HS-27A (cell line): ENCODE results near the gene KMT2C.
"Not testable (repeated sequence)": the region's sequence is repeated elsewhere in the genome, so short reads cannot be mapped to it uniquely, and the experiment has no call there.

Experiments
- DNase-seq: peaks from one replicate; pipeline ENCODE4 v3.0.0-alpha.2; 2012; ENCODE audit warnings: low read depth, missing footprints

The KMT2C gene

GRCh38 chr7:152402384-152403250 lies 33.2 kb downstream of the KMT2C start:
- no peak for DNase-seq

GRCh38 chr7:152399344-152399743 lies 36.5 kb downstream of the KMT2C start:
- no peak for DNase-seq

GRCh38 chr7:152395112-152395511 lies 40.7 kb downstream of the KMT2C start:
- no peak for DNase-seq

- DNase-seq = not testable (repeated sequence)
Observed at GRCh38 chr7:152394214-152394613, 41.6 kb downstream of the KMT2C start.

- no peak for DNase-seq
Observed at GRCh38 chr7:152392254-152392653, 43.5 kb downstream of the KMT2C start.

- DNase-seq = not testable (repeated sequence)
Observed at GRCh38 chr7:152386136-152386764, 49.6 kb downstream of the KMT2C start.

- DNase-seq = not testable (repeated sequence)
Observed at GRCh38 chr7:152384235-152385200, 51.3 kb downstream of the KMT2C start.

GRCh38 chr7:152383341-152384234 lies 52.2 kb downstream of the KMT2C start:
- no peak for DNase-seq

GRCh38 chr7:152382244-152382643 lies 53.6 kb downstream of the KMT2C start:
- DNase-seq = no peak

GRCh38 chr7:152380931-152381578 lies 54.7 kb downstream of the KMT2C start:
- not testable (repeated sequence) for DNase-seq

- not testable (repeated sequence) for DNase-seq
Observed at GRCh38 chr7:152378497-152378896, 57.3 kb downstream of the KMT2C start.

GRCh38 chr7:152376716-152377484 lies 58.9 kb downstream of the KMT2C start:
- not testable (repeated sequence) for DNase-seq

- no peak for DNase-seq
Observed at GRCh38 chr7:152370297-152370696, 65.5 kb downstream of the KMT2C start.

- DNase-seq = no peak
Observed at GRCh38 chr7:152369518-152369917, 66.3 kb downstream of the KMT2C start.

GRCh38 chr7:152367170-152367569 lies 68.6 kb downstream of the KMT2C start:
- no peak for DNase-seq

GRCh38 chr7:152366662-152367061 lies 69.1 kb downstream of the KMT2C start:
- DNase-seq = no peak

- DNase-seq = no peak
Observed at GRCh38 chr7:152365982-152366603, 69.7 kb downstream of the KMT2C start.

GRCh38 chr7:152363798-152364197 lies 72.0 kb downstream of the KMT2C start:
- DNase-seq = no peak
